Nephron (organoid): ENCODE measurements around the gene RUNX2.
A peak's percentile ranks its signal among the peaks of the same experiment; 100 is the strongest.

ENCODE experiments used
- H3K27ac Mint-ChIP-seq, 3 experiments: 2 replicates each; pipeline ENCODE4 v1.8.0; 2020; ENCODE audit warnings: mixed read lengths in 3 of 3, mild to moderate bottlenecking in 2 of 3, moderate library complexity in 1 of 3
- H3K27me3 Mint-ChIP-seq: 2 replicates; pipeline ENCODE4 v1.8.0; 2021; ENCODE audit warnings: low read depth, mild to moderate bottlenecking, moderate library complexity, mixed read lengths
- H3K36me3 Mint-ChIP-seq: 2 replicates; pipeline ENCODE4 v1.8.0; 2020; ENCODE audit warnings: low read depth, mixed read lengths
- H3K4me1 Mint-ChIP-seq: 2 replicates; pipeline ENCODE4 v1.8.0; 2020; ENCODE audit warnings: mixed read lengths
- H3K4me3 Mint-ChIP-seq, 3 experiments: 2 replicates each; pipeline ENCODE4 v1.8.0; 2020; ENCODE audit warnings: mild to moderate bottlenecking in 3 of 3, mixed read lengths in 3 of 3, moderate library complexity in 2 of 3
- H3K9me3 Mint-ChIP-seq: 2 replicates; pipeline ENCODE4 v1.8.0; 2020; ENCODE audit warnings: mixed read lengths
- CTCF ChIP-seq, 3 experiments: fragments of 200-600 bp; sonication (generic); IDR thresholded peaks; one replicate each; pipeline ENCODE4 v1.5.0; 2021; ENCODE audit warnings: antibody characterized with exemption in 3 of 3; ENCODE audit not compliant: unreplicated experiment in 3 of 3

Gene RUNX2

DNA sequence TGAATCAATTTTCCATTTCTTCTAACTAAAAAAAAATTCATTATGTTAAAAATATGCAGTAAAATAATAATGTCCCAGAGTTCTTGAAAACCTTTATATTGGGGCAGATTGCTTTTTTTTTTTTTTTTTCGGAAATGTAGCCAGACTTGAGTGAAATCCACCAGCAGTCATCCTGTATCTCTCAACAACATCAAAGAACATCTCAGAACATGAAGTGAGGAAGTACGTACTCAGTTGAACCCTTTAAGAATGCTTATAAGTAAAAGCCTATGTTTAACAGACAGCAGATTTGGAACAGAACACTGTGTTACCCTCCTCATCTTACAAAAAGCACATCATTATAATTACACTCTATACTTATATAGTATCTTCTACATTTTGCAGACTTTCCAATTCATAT, 100.6 kb downstream of the RUNX2 start:
- no peaks in the 10 kb centered on the region for H3K36me3 Mint-ChIP-seq
- H3K27ac Mint-ChIP-seq: no peak overlapping the region
- peaks cover 2% of the 10 kb centered on the region for H3K4me1 Mint-ChIP-seq
- H3K9me3 Mint-ChIP-seq: no peaks in the 10 kb centered on the region
- peaks cover 70% of the 10 kb centered on the region for H3K27me3 Mint-ChIP-seq
- no peak overlapping the region for H3K4me3 Mint-ChIP-seq
- TF ChIP-seq CTCF (IDR thresholded peaks at IDR 0.05; ENCODE audit: unreplicated experiment in 3 of 3): no peak

- H3K9me3 Mint-ChIP-seq: no peaks in the 10 kb centered on the region
- peaks cover 55% of the 10 kb centered on the region for H3K27me3 Mint-ChIP-seq
- peak overlapping the region in 1 of 3 experiments; percentile 12 for H3K27ac Mint-ChIP-seq
- H3K36me3 Mint-ChIP-seq: no peaks in the 10 kb centered on the region
- TF ChIP-seq CTCF (IDR thresholded peaks at IDR 0.05; ENCODE audit: unreplicated experiment in 3 of 3): no peak
- H3K4me1 Mint-ChIP-seq: peaks cover 8% of the 10 kb centered on the region
- no peak overlapping the region for H3K4me3 Mint-ChIP-seq
Observed at GRCh38 chr6:45430590-45431202, 102.6 kb downstream of the RUNX2 start.

DNA sequence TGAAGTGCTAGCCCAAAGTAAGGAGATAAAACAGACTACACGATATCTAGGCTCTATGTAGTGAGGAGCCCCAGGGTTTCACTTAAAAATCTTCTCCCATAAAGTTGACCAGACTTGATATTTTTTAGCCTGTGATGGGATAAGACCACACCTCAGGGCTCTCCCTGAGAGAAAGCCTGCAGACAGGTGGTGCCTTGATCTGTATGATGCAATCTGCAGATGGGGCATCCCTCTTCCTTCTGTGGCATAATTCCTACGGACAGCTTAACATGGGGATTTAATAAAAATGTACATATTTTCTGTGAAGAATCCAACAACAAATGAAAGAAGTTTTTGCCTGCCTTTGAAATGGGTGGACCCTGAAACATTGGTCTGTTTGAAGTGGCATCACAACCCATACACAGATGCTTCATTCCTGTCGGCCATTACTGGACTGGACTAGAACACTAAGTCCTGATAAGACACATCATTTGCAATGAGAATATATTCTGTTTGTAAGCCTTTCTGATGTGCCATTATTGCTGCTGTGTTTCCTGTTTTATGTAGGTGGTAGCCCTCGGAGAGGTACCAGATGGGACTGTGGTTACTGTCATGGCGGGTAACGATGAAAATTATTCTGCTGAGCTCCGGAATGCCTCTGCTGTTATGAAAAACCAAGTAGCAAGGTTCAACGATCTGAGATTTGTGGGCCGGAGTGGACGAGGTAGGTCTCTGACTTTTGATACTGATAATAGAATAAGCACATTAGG, 103.4 kb downstream of the RUNX2 start:
- Mint-ChIP-seq H3K9me3 (no peaks in the 10 kb centered on the region), H3K27ac (no peak overlapping the region), H3K27me3 (peaks cover 47% of the 10 kb centered on the region), H3K4me1 (peaks cover 10% of the 10 kb centered on the region), H3K36me3 (no peaks in the 10 kb centered on the region), H3K4me3 (no peak overlapping the region)
- no peak for TF ChIP-seq CTCF (IDR thresholded peaks at IDR 0.05; ENCODE audit: unreplicated experiment in 3 of 3)

DNA sequence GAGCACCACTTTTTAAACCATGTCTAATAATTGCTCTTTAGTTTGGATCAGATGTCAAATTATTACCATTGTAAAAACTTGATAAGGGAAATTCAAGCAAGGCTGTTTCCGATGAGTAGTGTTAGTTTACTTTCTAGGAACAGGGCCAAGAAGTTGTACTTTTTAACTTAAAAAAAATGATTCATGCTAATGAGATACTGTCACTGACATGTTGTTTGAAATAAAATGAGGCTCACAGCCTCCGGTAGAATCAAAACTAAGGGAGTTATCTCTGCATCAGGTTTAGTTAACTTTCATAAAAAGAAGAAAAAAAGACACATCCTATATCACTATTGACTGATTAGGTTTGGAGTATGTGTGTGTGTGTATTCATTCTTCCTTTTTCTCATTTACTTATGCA, 104.8 kb downstream of the RUNX2 start:
- TF ChIP-seq CTCF (IDR thresholded peaks at IDR 0.05; ENCODE audit: unreplicated experiment in 3 of 3): no peak
- Mint-ChIP-seq H3K36me3 (no peaks in the 10 kb centered on the region), H3K9me3 (no peaks in the 10 kb centered on the region), H3K4me1 (peaks cover 25% of the 10 kb centered on the region), H3K27ac (no peak overlapping the region), H3K4me3 (no peak overlapping the region), H3K27me3 (peaks cover 45% of the 10 kb centered on the region)

GRCh38 chr6:45433533-45434380, 105.6 kb downstream of the RUNX2 start:
- no peak for TF ChIP-seq CTCF (IDR thresholded peaks at IDR 0.05; ENCODE audit: unreplicated experiment in 3 of 3)
- H3K36me3 Mint-ChIP-seq: no peaks in the 10 kb centered on the region
- H3K9me3 Mint-ChIP-seq: no peaks in the 10 kb centered on the region
- H3K27me3 Mint-ChIP-seq: peaks cover 38% of the 10 kb centered on the region
- no peak overlapping the region for H3K4me3 Mint-ChIP-seq
- peak overlapping the region; percentile 6 to 89 (median 52) for H3K27ac Mint-ChIP-seq
- H3K4me1 Mint-ChIP-seq: peaks cover 33% of the 10 kb centered on the region
